ENCODE data around the gene SP110.
A peak's percentile ranks its signal among the peaks of the same experiment; 100 is the strongest.
"Not testable (repeated sequence)": the region's sequence is repeated elsewhere in the genome, so short reads cannot be mapped to it uniquely, and the experiment has no call there.

Gene SP110

GRCh38 chr2:230219419-230220331 lies at the start of gene SP110:
Gene SP110, minus strand, starts transcription at chr2:230219984. Its CDS starts 3,057 bp downstream, at chr2:230216927.
- peak within 1 kb of the TSS; percentile 71 for H3K27ac ChIP-seq
- TF ChIP-seq CTCF (conservative IDR thresholded peaks at IDR 0.05), result no peak

DNA sequence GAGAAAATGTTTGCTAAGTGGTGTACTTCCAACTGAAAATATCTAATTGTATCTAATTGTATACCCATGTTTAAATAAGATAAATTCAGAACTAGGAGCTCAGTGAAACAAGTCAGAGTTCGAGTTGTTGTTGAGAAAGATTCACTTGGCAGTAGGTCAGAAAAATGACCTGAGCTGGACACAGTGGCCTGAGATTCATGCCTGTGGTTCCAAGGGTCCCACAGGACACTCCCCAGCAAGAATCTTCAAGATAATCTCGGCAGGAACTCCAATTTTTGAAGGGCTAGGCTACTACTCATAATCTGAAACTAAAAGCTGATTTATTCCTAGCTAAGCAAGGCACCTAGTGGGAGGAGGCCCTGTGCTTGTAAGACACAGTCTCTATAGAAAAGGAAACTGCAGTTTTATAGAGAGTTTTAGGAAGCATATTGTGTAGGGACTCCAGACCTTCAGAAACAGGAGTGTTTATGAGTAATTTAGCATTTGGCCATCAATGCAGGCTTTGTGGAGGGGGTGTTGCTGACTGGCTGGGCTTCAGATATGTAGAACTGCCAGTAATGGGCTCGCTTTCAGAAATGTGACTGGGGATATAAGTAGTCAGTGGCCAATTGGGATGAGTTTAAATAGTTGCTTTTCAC lies 48.9 kb upstream of the SP110 start:
- TF ChIP-seq CTCF (conservative IDR thresholded peaks at IDR 0.05), result no peak
- H3K27ac ChIP-seq, result no peak overlapping the region

- H3K27ac ChIP-seq, result no peak overlapping the region
- TF ChIP-seq CTCF (conservative IDR thresholded peaks at IDR 0.05), result no peak
Observed at GRCh38 chr2:230267556-230267955, 47.8 kb upstream of the SP110 start.

- H3K27ac ChIP-seq, result no peak overlapping the region
- TF ChIP-seq CTCF (conservative IDR thresholded peaks at IDR 0.05), result no peak
Observed at GRCh38 chr2:230267059-230267458, 47.3 kb upstream of the SP110 start.

GRCh38 chr2:230266638-230267037 lies 46.9 kb upstream of the SP110 start:
- H3K27ac ChIP-seq, result no peak overlapping the region
- TF ChIP-seq CTCF (conservative IDR thresholded peaks at IDR 0.05), result no peak

- not testable (repeated sequence) for H3K27ac ChIP-seq
Observed at GRCh38 chr2:230264945-230265344, 45.2 kb upstream of the SP110 start.

DNA sequence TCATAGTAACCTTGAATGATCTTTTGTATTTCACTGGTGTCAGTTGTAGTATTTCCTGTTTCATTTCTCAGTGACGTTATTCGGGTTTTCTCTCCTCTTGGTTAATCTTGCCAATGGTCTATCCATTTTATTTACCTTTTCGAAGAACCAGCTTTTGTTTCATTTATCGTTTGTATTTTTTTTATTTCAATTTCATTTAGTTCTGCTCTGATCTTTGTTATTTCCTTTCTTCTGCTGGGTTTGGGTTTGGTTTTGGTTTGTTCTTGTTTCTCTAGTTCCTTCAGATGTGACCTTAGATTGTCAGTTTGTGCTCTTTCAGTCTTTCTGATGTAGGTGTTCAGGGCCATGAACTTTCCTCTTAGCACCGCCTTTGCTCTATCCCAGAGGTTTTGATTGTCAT lies 42.5 kb upstream of the SP110 start:
- TF ChIP-seq CTCF (conservative IDR thresholded peaks at IDR 0.05), result no peak

GRCh38 chr2:230258483-230258882 lies 38.7 kb upstream of the SP110 start:
- TF ChIP-seq CTCF (conservative IDR thresholded peaks at IDR 0.05), result no peak
- no peak overlapping the region for H3K27ac ChIP-seq

More for the DNA sequence above, 42.5 kb upstream of the SP110 start:
- H3K27ac ChIP-seq, result no peak overlapping the region

Data from VCaP (cell line).